ENCODE results near the gene PTPRO.
A peak's percentile ranks its signal among the peaks of the same experiment; 100 is the strongest.

The PTPRO gene

DNA sequence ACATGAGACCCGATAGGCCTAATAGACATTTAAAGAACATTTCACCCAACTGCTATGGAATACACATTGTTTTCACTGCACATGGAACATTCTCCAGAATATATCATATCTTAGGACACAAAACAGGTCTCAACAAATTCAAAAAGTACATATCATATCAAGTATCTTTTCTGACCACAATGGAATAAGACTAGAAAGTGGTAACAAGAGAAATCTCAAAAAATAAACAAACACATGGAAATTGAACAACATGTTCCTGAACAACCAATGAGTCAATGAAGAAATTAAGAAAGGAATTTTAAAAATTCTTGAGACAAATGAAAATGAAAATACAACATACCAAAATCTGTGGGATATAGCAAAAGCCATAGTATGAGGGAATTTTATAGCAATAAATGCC is 208.1 kb downstream of the PTPRO start:
- no peak for DNase-seq

DNA sequence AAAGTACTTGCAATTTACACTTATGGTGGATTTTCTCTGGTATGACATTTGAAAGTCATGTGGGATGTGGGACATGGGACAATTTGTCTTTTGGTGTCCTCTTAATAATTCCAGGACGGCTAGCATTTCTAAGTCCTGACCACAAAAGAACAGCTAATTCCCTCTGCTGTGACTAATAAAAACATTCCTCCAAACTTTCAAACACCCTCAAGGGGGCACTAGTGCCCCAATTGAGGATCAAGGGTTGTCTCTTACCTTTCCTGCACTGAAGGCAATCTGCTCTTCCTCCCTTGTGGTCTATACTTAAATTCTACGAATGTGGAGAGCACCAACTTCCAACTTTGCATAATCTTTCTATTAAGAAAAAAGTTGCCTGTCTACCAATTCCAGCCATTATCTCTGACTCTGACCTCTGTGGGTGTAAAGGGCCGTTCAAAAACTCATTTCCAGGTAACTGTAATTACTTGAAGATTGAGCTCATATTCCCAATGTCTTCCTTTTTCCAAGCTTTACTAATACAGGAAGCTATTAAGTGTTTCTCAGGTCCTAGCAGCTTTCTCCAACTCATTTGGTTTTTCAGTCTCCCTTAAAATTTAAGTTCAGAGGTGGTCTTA is 210.2 kb downstream of the PTPRO start:
- peak; percentile 41 to 56 for DNase-seq

GRCh38 chr12:15534322-15534721 is 212.0 kb downstream of the PTPRO start:
- no peak for DNase-seq

DNA sequence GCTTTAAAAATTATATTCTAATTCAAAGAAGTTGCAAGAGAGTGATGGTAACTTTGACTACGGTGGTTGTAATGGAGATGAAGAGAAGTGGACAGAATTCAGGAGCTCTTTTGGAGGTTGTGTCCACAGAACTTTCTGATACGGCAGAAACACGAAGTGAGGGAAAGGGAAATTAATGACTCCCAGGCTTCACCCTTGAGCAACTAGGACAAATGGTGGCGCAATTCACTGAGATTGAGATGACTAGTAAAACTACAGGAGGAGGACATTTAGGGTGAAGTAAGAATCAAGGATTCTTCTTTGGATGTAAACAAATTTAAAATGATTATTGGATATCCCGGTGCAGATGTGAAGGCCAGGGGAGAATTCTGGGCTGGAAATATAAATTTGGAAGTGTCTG is 212.6 kb downstream of the PTPRO start:
- DNase-seq, result no peak

- no peak for DNase-seq
Observed at GRCh38 chr12:15535352-15535781, 213.1 kb downstream of the PTPRO start.

DNA sequence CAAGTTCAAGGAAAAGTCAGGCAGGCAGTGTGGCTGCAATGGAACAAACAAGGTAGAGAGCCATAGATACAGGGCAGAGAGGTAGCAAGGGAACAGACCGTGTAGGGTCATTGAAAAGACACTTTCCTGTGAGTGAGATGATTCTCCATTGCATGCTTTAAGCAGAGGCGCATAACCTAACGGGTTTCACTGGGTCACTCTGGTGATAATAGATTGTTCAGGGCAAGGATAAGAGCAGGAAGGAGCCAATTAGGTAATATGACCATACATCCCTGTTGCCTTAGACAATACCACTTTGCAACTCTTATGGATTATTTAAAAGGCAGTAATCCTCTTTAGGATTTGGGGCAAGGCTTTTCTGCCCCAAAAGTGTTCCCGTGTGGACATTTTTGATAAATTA is 214.1 kb downstream of the PTPRO start:
- no peak for DNase-seq

GRCh38 chr12:15538881-15539280 is 216.6 kb downstream of the PTPRO start:
- no peak for DNase-seq

DNA sequence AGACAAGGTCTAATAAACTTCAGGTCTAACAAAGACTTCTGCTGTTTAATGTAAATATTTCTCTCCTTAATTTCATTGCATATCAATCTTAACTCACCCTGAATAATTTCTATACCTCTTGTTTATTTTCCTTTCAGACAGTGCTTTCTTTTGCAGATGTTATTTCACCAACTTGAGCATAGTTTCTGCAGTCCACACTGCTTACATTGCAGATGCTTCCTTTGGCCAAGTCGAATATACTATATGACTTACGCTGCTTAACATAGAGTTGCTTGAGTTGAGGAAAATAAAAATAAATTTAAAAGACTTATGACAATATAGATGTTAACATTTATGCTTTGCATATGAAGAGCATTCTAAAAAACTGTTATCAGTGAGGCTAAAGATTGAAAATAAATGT is 217.7 kb downstream of the PTPRO start:
- no peak for DNase-seq

GRCh38 chr12:15540469-15540872 is 218.2 kb downstream of the PTPRO start:
- no peak for DNase-seq

- DNase-seq, result no peak
Observed at GRCh38 chr12:15541996-15542631, 219.8 kb downstream of the PTPRO start.

DNA sequence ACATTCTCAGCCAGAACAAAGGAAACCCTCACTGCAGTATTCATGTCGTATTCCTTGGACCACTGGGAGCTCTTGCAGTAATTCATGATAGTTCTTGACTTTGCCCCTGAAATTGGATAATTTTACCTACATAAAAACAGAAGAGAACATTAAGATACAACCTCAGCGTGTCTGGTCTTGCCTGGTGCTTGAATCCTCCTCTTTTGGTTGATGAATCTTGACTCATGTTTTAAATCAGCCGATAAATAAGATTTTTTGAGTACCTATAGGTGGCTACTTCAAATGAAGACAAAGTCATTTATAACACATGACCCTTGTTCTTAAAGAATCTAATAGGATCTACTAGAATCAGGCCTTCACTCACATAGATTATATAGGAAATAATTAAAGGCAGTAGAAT is 221.0 kb downstream of the PTPRO start:
- DNase-seq, result no peak

DNA sequence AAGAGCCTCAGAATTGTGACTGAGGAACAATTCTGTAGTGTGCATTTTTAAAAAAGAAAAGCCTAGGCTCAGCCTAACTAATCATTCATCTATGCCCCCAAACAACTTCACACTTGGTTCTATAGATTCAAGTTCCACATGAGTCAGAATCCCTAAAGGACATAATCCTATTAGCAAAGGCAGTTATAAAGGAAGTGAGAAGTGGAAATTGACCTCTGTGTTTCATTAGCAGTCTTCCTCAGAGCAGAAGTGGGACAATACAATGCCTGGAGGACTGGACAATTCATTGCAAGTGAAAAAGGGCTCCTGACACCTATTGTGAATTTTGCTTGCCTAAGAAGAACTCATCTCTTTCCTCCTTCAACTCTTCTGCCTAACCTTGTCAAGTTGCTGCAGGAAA is 222.3 kb downstream of the PTPRO start:
- no peak for DNase-seq

- DNase-seq, result no peak
Observed at GRCh38 chr12:15545334-15545733, 223.0 kb downstream of the PTPRO start.

GRCh38 chr12:15546102-15546701 is 223.9 kb downstream of the PTPRO start:
- no peak for DNase-seq

DNA sequence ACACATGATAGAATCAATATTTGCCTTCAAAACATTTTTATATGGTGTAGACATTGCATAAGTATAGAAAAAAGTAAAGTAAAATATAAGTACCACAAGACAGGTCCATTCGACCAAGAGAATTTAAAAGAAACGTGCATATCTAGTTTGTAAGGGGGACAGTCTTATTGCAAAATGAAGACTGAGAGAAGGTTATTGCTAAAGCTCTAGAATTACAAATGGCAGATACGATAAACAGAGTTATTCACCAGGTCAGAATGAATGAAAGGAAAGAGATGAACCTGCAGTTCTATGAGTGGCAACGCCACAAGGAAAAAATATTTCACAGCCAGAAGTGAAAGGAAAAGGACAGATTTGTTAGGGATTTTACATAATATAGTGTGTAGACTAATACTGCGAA is 224.8 kb downstream of the PTPRO start:
- no peak for DNase-seq

DNA sequence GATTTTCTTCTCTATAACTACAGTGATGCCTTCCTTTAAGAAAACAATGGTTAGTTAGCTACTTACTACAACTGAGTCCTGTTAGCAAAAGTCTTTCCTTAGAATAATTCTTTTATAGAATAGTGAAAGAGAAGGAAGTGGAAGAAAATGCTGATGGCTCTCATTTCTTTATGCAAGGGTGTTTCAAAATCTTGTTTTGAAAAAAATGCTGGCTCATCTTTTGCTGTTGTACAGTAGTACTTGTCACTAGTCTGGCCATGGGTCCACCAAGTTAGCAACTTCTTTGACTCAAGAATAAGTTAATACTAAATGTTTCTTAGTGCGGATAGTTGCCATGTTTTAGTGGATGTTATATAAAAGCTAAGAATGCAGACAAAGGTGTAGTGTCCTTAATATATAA is 225.4 kb downstream of the PTPRO start:
- DNase-seq, result no peak

GRCh38 chr12:15550793-15551192 is 228.5 kb downstream of the PTPRO start:
- no peak for DNase-seq

GRCh38 chr12:15555446-15555845 is 233.1 kb downstream of the PTPRO start:
- no peak for DNase-seq

DNA sequence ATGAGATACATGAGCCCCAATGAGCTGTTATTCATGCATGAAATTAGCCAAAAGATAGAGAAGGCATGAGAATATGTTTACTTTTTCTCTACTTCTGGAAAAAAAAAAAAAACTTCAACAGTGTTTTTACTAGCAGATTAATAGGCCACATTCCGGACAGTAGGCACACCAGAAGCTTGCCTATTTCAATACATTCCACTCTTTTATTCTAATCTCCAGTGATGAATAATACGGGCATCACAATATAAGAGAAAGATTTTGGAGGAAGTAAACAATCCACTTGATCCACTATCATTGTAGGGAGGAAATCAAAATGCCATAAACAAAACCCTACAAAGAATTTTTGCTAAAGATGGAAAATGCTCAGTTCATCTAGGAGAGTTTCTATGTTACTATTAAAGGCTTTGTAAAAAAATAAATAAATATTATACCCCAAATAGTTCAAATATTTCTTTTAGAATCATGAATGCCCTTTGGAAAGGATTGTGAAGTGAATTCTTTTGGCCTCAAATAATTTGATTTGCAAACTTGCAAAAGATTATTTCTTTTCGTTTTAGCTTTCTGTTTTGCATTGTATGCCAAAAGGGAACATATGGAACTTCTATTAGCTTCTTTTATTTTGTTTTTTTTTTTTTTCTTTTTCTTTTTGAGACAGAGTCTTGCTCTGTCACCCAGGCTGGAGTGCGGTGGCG is 234.2 kb downstream of the PTPRO start:
- DNase-seq, result no peak

GRCh38 chr12:15558915-15559528 is 236.7 kb downstream of the PTPRO start:
- DNase-seq, result no peak

DNA sequence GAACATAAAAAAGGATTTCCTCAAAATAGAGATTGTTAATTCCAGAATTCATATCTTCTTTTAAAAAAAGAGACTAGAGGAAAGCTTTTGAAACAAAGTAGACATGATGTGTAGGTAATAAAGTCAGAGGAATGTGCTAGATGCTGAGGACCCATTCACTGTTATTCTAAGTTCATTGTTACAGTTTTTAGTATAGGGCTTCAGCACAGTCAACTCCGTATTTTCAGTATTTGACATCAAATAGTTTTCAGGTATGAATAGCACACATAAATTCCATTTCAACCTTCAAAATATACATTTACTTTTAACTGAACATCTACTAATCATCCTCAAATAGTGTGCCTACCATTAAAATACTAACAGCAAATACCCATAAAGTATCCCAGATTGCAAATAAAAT is 239.1 kb downstream of the PTPRO start:
- no peak for DNase-seq

DNA sequence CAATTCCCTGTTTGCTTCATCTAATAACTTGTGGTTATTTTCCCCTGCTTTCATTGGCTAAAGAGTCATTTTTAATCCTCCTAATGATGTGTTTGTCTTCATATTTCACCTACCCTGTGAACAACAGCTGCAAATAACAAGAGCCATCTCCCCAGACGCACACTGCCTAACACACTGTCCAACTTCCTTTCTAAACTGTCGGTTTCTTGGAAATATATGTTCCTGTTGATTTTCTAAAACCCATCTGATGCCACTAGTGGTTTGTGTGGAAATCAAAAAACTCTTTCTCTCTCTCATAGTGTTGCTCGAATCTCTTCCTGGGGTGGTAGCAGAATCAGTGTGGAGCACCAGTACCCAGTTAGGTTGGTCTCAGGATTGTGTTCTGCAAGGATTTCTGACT is 240.0 kb downstream of the PTPRO start:
- no peak for DNase-seq

- DNase-seq, result no peak
Observed at GRCh38 chr12:15563663-15564062, 241.4 kb downstream of the PTPRO start.

DNA sequence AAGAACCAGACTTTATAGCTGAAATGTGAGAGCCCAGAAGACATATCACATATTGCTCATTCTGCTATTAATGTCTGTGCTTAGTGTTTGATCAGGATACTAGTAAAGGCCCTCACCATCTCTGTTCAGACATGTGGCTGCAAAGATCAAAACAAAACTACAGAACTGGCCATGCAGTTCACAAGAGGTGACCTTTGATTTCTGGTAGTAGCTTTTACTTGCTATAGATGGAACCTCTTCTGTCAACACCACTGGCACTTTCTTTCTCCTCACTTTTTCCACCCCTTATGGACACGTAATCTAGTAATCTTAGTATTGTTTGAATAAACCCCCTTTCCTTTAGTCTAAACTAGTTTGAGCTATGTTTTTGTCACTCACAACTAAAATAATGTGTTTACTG is 252.0 kb downstream of the PTPRO start:
- DNase-seq, result no peak
